Measurements from ENCODE around the gene CNPPD1.
A peak's percentile ranks its signal among the peaks of the same experiment; 100 is the strongest.

The CNPPD1 gene

GRCh38 chr2:219176818-219177551, at the start of gene CNPPD1:
TSS of gene CNPPD1 (minus strand) at chr2:219176925. CDS start at chr2:219176828, 97 bp downstream.
- FAIRE-seq (no peak), DNase-seq (ENCODE audit: insufficient read length, low spot score) (peak; percentile 77)
- peak; percentile 55 for TF ChIP-seq POLR2A (IDR thresholded peaks at IDR 0.05; ENCODE audit: low read depth, low read length)

GRCh38 chr2:219225350-219225749, 48.6 kb upstream of the CNPPD1 start:
- TF ChIP-seq POLR2A (IDR thresholded peaks at IDR 0.05; ENCODE audit: low read depth, low read length): no peak
- DNase-seq (ENCODE audit: insufficient read length, low spot score) (no peak), FAIRE-seq (no peak)

DNA sequence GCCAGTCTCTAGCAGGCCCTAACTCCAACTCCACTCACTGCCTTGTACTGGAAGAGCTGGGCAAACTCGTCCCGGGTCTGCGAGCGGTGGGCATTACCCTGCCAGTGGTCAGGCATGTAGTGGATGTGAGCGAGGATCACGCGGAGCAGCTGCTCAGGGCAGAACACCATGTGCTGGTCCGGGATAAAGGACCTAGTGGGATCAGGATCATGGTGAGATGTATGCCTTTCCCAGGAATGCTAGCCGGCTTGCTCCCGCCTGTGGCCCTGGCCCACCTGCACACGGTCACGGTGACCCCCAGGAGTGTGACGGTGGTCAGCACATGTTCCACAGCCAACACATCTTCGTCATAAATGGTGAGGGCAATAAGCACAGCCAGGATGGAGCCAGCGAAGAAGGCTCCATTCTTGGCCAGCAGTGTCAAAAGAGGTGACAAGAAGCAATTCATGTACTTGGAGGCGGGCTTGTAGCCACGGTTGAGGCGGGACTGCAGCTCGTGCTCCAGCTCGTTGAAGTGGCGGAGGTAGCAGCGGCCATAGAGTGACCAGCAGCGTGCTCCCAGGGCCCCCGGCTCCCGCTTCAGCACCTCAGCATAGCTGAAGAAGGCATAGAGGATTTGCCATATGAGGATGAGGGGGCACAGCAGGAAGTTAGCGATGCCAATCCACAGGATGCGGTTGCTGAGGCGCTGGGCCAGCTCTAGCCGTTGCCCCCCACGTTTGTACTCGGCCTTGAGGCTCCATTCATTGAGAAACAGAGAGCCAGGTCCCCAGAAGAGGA, 47.3 kb upstream of the CNPPD1 start:
- no peak for FAIRE-seq
- no peak for DNase-seq (ENCODE audit: insufficient read length, low spot score)
- no peak for TF ChIP-seq POLR2A (IDR thresholded peaks at IDR 0.05; ENCODE audit: low read depth, low read length)

- no peak for FAIRE-seq
- DNase-seq (ENCODE audit: insufficient read length, low spot score): no peak
- TF ChIP-seq POLR2A (IDR thresholded peaks at IDR 0.05; ENCODE audit: low read depth, low read length): no peak
Observed at GRCh38 chr2:219221957-219222518, 45.3 kb upstream of the CNPPD1 start.

DNA sequence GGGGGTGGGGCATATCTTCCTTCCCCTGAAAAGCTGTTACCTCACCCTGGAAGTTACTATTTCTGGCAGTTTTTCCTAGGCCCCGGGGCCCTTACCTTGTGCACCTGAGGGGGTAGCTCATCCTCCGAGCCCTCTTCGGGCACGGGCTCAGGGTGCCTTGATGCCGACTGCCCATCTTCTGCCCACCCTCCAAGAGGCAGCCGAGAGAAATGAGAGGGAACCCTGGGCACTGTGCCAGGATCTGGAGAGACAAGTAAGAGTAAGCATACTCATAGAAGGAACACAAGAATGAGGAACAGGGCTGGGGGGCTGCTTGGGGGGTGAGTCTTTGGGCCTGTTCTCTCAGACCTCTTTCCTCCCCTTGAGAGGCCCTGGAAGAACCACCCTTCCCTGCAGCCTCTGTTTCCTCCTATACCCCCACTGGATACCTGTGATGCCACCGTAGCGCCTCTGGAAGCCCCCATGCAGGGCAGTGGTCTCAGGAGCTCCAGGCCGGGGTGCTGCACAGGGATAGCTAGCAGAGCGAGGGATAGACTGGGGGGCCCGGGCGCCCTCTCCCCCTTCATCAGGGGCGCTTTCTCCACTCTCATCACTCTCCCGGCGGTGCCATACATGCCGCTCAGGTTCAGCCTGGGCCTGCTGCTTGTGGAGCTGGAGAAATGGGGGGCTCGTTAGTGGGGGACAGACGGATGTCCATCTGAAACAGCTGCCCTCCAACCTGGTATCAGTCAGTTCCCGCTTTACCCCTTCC, 44.1 kb upstream of the CNPPD1 start:
- no peak for FAIRE-seq
- TF ChIP-seq POLR2A (IDR thresholded peaks at IDR 0.05; ENCODE audit: low read depth, low read length): no peak
- DNase-seq (ENCODE audit: insufficient read length, low spot score): no peak

DNA sequence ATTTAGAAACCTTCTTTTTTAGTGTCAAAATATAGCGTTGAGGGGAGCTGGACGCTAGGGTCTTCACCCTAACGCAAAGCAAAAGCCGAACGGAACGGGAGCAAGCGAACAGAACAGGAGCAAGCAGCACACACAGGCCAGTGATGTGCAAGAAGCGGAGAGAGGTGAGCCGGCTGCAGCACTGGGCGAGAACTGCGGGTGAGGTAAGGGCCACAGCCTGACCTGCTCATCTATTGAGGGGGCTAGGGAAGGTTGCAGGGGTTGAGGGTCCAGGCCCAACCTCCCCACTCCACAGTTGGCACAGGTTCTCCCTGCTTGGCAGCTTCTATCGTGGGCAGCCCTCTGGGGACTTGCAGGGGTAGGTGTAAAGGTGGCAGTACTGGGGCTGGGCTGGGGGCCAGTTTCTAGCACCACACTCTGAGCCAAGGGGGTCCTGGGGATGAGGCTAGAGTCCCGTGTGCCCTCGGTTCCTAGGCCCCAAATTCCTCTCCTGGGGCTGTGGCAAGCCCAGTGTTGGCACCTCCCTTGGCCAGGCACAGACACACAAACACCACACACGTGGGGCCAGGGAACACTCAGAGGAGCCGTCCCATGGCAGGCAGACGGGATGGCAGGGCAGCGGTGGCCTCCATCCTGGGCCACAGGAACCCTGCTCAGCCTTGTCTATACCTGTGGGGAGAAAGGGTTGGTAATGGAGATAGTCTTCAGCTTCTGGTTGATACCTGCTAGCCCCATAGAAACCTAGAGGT, 43.2 kb upstream of the CNPPD1 start:
- no peak for DNase-seq (ENCODE audit: insufficient read length, low spot score)
- FAIRE-seq: no peak
- TF ChIP-seq POLR2A (IDR thresholded peaks at IDR 0.05; ENCODE audit: low read depth, low read length): no peak

GRCh38 chr2:219218732-219219701, 42.3 kb upstream of the CNPPD1 start, which contains the start of gene ABCB6:
TSS of gene ABCB6 (minus strand) at chr2:219218958. CDS start at chr2:219218673, 285 bp downstream.
- peak; percentile 69 for TF ChIP-seq POLR2A (IDR thresholded peaks at IDR 0.05; ENCODE audit: low read depth, low read length)
- FAIRE-seq: no peak
- DNase-seq (ENCODE audit: insufficient read length, low spot score): peak; percentile 76

DNA sequence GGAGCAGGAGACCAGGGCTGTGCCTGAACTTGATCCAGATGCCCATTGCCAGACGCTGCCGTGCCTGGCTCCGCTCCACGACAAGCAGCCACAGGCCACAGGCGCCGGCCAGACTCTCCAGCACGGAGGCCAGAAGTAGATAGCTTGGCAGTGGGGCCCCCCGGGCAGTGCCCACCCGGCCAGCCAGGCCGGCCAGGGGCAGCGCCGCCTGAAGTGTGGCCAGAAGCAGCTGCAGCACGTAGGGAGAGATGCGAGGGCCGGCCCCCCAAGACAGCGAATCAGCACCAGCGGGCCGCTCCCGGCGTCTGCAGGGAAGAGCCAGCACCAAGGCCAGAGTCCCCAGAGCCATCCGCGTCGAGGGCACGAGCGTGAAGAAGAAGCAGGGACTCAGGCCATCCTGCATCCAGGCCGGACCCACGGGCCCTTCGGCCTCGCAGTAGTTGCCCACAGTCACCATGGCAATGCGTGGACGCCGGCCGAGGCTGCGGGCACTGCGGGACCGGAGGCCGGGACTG, 41.5 kb upstream of the CNPPD1 start:
- FAIRE-seq (no peak), DNase-seq (ENCODE audit: insufficient read length, low spot score) (peak; percentile 58)
- no peak for TF ChIP-seq POLR2A (IDR thresholded peaks at IDR 0.05; ENCODE audit: low read depth, low read length)

DNA sequence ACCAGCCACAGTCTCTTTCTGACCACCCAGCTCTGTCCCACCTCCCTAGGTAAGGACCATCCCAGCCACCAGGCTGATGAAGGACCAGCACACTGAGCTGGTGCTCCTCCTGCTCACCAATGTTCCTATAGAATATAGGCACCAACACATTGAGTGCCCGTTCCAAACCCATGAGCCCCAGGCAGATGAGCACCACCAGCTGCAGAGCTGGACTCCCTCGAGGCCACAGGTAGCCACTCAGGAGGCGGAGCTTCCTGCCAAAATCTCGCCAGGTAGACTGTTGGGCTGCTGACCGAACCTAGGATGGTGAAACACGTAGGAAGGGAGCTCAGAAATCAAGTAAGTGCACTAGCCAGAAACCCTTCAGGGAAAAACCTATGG, 39.8 kb upstream of the CNPPD1 start:
- FAIRE-seq (no peak), DNase-seq (ENCODE audit: insufficient read length, low spot score) (no peak)
- TF ChIP-seq POLR2A (IDR thresholded peaks at IDR 0.05; ENCODE audit: low read depth, low read length): no peak

GRCh38 chr2:219215871-219216534, 39.3 kb upstream of the CNPPD1 start:
- TF ChIP-seq POLR2A (IDR thresholded peaks at IDR 0.05; ENCODE audit: low read depth, low read length): no peak
- DNase-seq (ENCODE audit: insufficient read length, low spot score) (no peak), FAIRE-seq (no peak)

GRCh38 chr2:219214786-219215185, 38.1 kb upstream of the CNPPD1 start:
- TF ChIP-seq POLR2A (IDR thresholded peaks at IDR 0.05; ENCODE audit: low read depth, low read length): no peak
- no peak for FAIRE-seq
- no peak for DNase-seq (ENCODE audit: insufficient read length, low spot score)
